ENCODE data around the gene RFTN1.
A peak's percentile ranks its signal among the peaks of the same experiment; 100 is the strongest.

Gene RFTN1

DNA sequence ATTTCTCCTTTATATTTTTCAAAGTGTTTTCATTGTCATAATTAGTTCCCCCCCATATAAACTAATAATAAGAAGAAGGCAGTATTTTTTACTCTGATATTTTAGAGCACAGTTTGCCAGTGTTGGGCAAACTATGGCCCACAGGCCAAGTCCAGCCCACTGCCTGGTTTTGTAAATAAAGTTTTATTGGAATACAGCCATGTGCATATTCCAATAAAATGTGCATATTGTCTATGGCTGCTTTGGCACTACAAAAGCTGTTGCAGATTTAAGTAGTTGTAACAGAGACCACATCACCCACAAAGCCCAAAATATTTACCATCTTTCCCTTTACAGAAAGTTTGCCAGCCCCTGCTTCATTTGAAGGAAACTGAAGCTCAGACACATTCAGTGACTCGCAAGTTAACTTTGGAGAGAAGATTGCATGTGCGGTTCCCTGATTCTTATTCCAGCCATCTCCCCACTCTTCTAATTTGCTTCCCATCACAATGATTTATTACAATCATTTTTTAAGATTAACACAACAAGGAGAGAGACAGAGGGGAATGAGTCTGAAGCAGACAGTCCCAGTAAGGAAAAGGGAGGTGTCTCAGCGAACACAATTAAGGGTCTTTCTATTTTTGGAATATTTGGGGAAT, 48.9 kb downstream of the RFTN1 start:
- DNase-seq (ENCODE audit: low read depth in 2 of 2), result no peak

DNA sequence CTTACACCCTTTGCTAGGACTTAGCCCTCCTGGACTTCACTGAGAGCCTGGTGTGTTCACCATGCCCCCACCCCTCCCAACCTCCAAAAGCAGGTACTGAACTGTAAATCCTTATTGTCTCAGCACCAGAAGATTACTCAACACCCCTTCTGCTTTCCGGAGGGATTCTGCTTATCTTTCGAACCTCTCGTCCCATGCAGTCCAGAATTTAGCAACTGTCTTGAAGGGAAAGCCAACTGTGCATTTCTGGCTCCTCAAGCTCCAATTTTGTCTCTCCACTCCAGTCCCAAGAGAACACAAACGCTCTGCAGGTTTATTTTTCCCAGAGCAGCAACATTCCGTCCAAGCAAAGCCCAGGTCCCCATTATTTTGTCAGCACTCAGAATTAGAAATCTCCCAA, 49.6 kb downstream of the RFTN1 start:
- DNase-seq (ENCODE audit: low read depth in 2 of 2), result no peak

DNA sequence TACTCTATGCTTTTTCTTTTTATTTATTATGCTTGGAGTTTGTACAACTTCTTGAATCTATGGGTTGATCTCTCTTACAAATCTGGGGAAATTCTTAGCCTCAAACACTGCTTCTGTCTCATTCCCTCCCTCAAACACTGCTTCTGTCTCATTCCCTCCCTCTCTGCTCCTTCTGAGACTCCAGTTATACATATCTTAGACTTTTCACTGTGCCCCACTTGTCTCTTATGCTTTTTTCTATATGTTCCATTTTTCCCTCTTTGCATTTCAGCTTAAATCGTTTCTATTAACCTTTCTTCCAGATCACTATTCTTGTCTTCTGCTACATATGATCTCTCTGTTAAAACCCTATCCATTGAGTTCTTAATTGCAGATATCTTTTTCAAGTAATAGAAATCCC, 50.4 kb downstream of the RFTN1 start:
- no peak for DNase-seq (ENCODE audit: low read depth in 2 of 2)

DNA sequence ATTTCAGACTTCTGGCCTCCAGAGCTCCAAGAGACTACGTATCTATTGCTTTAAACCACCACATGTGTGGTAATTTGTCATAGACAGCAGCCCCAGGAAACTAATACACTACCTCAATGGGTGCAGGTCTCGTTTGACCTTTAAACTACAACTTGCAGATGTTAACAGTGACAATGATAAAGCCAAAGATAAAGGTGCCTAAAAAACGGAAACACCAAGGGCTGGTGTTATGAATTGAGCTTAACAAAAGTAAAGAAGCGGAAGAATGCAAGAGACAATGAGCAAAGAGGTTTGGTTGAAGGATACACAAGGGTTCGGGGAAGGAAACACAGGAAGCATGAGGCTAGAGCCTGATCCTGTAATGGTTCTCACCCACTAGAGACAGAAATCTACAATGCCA, 50.8 kb downstream of the RFTN1 start:
- DNase-seq (ENCODE audit: low read depth in 2 of 2), result no peak

DNA sequence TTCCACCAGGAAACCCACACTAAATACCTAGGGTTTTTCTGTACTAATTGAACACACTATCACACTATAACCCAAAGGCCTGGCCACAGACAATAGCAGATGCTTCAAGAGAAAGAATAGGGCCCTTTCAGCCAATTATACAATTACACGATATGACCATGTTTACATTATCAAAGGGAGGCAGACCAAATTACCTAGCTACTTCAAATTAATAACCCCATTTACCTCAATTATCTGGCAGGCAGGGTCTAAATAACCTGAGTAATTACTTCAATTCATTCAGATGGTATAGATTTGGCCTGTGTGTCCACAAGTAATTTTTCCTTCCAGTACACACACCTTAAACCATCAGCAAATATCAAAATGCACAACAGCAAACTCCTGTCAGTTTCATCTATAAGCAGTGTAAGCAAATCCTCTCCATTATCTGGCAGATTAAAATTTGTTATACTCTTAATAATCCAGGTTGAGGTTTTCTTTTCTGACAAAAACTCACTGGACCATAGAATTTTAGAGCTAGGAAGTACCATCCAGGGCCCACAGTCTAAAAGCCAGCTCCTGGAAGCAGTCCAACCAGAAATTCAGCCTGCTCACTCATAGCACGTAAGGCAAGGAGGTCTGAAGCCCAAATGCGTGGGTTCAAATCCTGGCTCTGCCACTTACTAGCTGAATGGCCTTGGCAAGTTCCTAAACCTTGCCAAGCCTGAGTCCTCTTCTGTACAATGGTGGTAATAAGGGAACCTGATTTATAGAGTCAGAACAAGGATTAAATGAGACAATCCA, 51.8 kb downstream of the RFTN1 start:
- DNase-seq (ENCODE audit: low read depth in 2 of 2), result no peak

DNA sequence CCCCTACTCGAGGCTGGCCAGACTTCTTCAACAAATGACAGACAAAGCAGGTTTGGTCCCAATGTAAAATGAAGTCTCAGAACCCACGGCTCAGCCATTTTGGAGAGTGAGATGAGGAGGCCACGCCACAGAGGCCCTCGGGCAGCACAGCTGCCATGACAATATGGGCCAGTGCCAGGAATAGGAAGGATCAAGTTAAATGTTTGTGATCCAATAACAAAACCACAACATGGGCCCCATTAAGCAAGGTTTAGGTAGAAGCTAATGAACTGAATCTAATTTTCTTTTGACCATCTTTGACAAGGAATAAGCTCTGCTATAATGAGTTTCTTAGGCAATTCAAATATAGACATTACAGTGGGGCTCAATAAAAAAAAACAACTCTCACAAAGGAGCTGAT, 52.6 kb downstream of the RFTN1 start:
- DNase-seq (ENCODE audit: low read depth in 2 of 2), result no peak

DNA sequence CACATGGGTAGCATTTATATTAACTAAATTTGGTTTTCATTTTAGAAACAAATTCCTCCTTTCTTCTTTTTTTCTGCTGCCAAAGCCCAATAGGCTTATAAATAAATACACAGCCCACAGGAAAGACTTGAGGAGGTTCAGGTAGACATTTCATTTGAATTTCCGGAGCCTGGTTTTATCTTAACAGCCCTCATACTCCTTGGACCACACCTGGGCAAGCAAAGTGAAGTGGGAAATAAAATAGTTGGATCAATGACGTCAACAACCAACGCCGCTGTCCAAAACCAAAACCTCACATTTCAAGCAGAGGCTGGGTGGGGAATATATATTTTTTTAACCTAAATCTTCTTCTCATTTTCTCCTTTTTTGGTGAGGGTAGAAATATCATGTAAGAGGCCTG, 53.2 kb downstream of the RFTN1 start:
- no peak for DNase-seq (ENCODE audit: low read depth in 2 of 2)

DNA sequence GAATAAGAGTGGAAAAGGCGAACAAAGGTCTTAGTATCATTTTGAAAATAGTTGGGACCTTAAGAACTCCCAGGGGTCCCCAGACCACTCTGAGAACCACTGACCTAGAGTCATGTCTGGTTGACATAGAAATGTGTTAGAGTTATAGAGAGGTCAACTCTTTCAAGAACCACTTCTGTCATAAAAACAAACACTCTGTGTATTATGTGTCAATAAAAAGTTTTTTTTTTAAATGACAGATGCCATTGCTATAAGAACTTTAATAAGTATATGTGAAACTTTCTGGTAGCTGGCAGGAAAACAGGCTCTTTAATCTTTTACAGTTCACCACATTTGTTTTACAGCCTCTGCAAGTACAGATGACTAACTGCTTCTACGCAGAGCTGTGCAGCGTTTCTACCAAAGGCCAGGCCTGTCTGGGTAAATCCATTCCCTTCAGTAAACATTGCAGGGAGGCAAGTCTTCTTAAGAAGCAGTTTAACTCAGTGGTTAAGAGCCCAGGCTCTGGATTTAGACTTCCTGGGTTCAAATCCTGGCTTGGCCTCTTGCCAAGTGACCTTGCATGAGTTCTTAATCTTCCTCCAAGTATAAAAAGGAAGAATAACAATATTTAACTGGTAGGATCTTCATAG, 56.6 kb downstream of the RFTN1 start:
- no peak for DNase-seq (ENCODE audit: low read depth in 2 of 2)

DNA sequence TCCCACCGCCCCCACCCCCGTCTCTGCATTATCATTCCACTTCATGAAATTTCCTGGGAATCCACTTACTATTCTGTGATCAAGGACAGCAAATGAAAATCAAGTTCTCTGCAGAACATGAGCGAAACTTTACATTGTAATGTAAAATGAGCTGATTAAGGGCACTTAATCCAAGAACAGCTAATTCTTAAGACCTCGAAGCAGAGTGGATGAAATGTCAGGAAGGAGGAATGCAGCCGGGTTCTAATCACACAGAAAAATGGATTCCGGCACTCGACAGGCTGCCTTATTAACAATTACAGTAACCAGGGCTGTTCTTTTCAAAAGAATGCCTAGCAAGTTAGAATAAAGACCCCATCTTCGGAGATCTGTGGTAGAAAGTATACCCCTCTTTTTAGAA, 57.5 kb downstream of the RFTN1 start:
- DNase-seq (ENCODE audit: low read depth in 2 of 2), result no peak

DNA sequence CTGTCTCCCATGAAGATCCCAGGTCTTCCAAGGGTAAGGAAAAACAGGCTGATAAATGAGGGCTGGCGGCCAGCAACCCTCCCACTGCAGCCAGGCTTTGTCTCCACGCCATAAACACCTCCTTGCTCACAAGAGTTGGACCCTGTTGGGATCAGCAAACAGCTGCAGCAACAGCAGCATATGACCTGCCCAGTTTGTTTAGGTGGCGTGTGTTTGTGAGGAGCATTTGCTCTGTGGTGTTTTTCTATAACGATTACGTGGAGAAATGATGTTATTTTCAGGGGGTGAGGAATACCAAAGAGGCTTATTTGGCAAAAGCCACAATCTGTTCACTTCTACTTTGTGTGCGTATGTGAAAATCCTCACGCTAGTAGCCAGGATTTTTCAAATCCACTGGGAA, 58.5 kb downstream of the RFTN1 start:
- DNase-seq (ENCODE audit: low read depth in 2 of 2), result no peak

DNA sequence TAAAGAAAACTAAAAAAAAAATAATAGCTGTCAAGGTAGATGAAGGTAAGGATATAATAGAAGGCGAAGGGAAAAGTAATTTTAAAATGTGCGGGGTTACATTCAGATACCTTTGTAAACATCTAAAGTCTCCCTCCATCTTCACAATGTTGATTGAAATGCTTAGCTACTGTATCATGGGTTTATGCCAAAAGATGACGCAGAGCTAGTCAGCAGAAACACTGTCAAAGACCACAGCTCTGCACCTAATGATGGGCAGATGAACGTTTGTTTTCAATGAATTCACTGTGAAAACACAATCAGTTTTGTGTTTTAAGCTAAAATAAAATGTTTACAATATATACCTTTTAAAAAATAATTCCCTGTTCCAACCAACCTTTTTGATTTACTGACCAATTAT, 61.2 kb downstream of the RFTN1 start:
- no peak for DNase-seq (ENCODE audit: low read depth in 2 of 2)

DNA sequence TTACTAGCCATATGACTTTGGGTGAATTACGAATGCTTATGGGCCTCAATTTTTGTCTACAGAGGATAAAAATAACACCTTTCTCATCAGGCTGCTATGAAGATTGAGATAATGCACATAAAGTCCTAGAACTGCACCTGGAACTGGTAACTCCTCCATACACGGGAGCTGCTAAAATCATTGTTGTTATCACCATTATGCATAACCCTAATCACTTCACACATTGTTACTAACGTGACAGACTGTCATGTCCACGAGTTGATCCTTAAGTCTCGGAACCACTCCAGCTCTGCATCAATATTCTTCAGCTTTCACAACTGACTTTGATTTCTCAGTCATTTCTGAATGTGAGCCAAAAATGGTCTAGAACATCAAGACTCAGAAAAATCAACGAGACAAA, 64.1 kb downstream of the RFTN1 start:
- DNase-seq (ENCODE audit: low read depth in 2 of 2), result no peak

DNA sequence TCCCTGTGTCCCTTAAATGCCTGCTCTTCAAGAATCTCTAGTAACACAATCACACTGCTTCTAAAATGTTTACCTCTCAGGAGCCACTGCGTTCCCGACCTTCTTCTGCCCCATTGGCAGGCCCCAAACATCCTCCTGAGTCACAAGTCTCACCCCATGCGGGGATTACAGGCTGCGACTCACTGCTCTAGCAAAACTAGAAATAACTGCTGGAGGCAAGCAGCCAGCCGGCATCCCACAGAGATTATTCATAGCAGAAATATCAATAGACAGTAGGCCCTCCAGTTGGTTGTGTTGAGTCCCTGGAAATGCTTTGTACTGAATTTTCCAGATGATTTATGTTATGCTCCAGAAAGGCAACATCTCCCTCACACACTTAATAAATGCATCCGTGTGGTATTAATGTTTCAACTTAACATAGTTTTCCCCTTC, 64.8 kb downstream of the RFTN1 start:
- DNase-seq (ENCODE audit: low read depth in 2 of 2), result peak; percentile 41 to 56

DNA sequence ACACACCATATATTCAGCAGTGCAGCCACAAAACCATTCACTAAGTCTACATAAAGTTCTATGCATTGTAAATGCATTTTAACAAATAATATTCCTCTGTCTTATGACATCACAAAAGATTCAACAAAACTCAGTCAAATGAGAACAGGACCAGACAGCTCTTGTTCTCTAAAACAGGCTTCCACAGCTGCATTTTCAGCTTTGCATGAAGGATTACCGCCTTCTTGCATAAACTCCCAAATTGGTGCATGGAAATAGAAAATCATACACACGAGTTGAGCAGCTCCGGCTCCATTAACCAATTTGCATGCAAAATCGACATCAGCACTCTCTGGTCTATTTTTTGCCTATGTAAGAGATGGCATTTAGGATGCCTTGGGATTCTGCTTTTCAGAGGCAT, 66.4 kb downstream of the RFTN1 start:
- DNase-seq (ENCODE audit: low read depth in 2 of 2), result no peak

DNA sequence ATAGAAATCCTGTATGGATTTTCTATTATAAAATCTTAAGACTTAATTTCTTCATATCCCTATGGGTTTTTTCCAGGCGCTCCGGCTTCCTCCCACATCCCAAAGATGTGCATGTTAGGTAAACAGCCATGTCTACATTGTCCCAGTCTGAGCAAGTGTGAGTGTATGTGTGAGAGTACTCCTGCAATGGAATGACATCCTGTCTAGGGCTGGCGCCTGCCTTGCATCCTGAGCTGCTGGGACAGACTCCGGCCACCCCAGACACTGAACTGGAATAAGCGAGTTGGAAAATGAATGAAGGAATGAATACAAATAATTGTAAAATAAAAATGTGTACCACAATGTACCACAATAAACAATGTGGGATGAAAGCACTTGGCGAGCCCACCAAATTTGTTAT, 69.2 kb downstream of the RFTN1 start:
- no peak for DNase-seq (ENCODE audit: low read depth in 2 of 2)

DNA sequence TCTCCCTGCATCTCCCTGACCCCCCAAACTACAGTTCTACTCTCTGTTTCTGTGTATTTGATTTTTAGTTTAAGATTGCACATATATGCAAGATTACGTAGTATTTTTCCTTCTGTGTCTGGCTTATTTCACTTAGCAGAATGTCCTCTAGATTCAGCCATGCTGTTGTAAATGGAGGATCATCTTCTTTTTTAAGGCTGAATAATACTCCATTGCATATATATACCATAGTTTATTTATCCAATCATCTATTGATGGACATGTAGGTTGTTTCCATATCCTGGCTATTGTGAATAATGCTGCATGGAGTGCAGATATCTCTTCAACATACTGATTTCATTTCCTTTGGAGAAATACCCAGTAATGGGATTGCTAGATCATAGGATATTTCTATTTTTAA, 70.8 kb downstream of the RFTN1 start:
- DNase-seq (ENCODE audit: low read depth in 2 of 2), result no peak

DNA sequence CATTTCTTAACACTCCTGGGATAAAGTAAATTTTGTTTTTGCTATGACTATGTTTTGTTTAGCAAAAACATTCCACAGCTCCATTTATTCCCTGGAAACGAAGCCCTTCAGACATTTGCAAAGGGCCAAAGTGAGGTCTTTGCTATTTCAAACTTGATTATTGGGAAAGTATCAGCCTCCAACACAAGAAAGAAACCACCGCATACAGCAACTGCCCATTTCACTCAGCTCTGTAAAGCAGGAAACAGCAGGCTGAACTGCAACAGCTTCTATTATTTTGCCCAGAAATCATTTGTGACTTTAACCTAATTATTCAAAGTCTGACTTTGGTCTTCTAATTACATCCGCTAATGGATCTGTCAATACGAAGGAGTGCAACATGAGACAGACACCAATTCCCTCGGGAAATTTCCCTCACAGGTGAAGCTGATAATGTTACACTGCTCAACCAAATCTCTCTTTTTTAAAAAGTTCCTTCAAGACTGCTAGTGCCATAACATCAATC, 72.1 kb downstream of the RFTN1 start:
- DNase-seq (ENCODE audit: low read depth in 2 of 2), result no peak

DNA sequence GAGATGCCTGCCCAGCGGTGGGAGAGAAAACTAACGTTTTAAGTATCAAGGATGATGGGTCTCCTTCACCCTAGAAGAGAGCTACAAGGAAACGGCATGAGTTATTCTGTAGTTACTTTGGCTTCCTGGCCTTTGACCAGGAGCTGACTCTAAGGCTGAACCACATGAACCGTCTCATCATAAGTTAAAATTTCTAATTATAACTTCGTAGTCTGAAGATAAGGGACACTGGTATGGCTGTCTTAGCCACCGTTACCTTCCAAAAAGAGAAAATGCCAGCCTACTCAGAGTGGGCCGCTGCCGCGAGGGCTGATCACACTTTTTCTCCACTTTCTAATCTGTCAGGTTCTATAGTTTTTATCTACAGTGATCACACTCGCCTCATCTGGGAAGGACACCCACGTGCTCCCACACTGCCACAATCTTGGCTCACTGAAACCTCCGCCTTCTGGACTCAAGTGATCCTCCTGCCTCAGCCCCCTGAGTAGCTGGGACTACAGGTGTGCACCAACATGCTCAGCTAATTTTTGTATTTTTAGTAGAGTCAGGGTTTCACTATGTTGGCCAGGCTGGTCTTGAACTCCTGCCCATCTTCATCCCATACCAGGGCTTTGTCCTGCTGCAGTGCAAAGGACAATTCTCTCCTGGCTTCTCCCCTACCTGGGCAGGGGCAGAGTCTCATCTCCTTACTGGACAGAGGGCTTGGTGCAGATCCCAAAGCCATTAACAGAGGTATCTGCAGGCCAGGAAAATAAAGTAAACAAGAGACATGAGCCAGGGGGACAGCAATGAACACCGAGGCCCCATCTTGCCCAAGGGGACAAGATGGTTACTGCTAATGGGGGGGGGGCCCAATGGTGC, 73.4 kb downstream of the RFTN1 start:
- no peak for DNase-seq (ENCODE audit: low read depth in 2 of 2)

DNA sequence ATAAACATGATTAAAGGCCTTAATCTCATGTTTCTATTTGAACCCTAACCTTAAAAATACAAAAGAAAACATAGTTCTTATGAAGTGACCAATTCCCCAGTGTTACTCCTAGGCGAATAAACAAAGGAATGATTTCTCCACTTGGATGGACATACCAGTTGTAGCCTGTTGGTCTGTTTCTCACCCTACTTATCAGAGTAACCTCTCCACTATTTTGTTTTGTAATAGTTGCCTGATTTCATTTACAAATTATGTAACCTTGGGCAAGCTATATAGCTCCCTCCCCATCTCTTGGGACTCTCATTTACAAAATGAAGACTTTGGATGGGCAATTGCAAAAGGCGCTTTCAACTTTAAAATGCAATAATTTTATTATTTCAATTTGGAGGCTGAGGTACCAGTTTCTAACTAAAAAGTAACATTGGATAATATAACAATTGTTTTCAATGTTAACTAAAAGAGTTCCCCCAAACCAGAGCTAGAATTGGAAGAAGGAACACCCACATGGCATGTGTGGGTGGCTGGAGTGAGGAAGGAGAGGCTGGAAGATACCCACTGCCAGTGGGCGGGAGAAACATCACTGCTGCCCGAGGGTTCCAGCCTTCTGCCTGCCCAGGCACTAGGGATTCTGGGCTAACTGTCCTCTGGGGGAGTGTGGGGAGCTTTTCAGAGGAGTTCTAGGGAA, 74.2 kb downstream of the RFTN1 start:
- no peak for DNase-seq (ENCODE audit: low read depth in 2 of 2)

DNA sequence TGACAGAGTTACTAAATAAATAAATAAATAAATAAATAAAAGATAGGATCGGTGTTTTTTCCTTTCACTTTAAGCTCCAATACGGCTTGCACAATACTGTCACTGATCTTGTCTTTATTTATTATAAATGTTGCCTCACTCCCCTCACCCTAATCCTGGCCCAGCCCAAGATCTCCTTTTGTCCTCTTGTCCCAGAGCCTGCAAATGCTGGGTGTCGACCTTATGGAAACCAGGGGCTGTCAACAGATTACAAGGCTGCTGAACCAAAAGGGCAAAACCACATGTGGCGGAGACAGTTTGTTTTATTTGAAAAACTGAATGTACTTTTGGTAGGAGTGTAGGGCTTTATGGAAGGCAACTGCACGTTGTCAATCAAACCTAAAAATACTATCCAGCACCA, 75.9 kb downstream of the RFTN1 start:
- DNase-seq (ENCODE audit: low read depth in 2 of 2), result no peak

DNA sequence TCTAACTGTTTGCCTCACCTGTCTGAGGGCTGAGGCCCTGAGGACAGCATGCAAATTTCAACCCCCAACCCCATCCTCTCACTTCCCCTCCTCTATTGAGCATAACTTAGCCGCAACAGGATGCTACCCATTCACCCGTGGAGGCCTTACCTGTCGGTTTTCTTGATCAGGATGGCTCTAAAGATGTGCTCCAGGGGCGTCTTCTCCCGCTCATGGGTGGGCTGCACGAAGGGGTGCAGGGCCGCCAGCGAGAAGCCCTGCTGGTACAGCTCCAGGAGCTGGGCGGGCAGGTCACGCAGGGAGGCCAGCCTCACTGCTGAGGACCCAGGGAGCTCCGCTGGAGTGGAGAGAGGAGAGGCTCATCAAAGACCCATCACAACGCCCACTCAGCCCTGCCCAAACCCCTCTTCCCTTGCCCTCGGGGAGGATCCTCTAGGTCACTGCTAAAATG, 79.8 kb downstream of the RFTN1 start:
- no peak for DNase-seq (ENCODE audit: low read depth in 2 of 2)

Measured in stimulated activated CD8-positive, alpha-beta memory T cell treated with anti-CD3 and anti-CD28 coated beads, Interleukin-15, amount 100 ng/mL, for 48 hours (primary cell).